Measurements from ENCODE around the gene PTGR1.

Gene PTGR1

GRCh38 chr9:111531716-111532115 is 67.7 kb downstream of the PTGR1 start:
- no peak for DNase-seq

- DNase-seq: no peak
These were observed 69.7 kb downstream of the PTGR1 start for GRCh38 chr9:111529787-111530186.

- DNase-seq: no peak
These were observed 72.1 kb downstream of the PTGR1 start for GRCh38 chr9:111527347-111527746.

- peak; percentile 57 for DNase-seq
These were observed 74.1 kb downstream of the PTGR1 start, which contains the start of gene ZNF483 for GRCh38 chr9:111525056-111525977. Gene ZNF483 (plus strand): TSS chr9:111525179. CDS start chr9:111527396, 2,217 bp downstream.

- no peak for DNase-seq
These were observed 74.8 kb downstream of the PTGR1 start for GRCh38 chr9:111524731-111525055.

GRCh38 chr9:111516061-111516465 is 83.4 kb downstream of the PTGR1 start:
- no peak for DNase-seq

- DNase-seq: no peak
These were observed 84.5 kb downstream of the PTGR1 start for GRCh38 chr9:111514967-111515366.

Measured in inflammatory macrophage treated with lipopolysaccharide for 4 hours (primary cell).